Ecto neural progenitor cell (in vitro differentiated cells): ENCODE measurements around the gene TBC1D25.

Experiments
- DNase-seq: peaks from one replicate; pipeline ENCODE4 v3.0.0-alpha.2; 2018; ENCODE audit warnings: low spot score

Gene TBC1D25, protein sequence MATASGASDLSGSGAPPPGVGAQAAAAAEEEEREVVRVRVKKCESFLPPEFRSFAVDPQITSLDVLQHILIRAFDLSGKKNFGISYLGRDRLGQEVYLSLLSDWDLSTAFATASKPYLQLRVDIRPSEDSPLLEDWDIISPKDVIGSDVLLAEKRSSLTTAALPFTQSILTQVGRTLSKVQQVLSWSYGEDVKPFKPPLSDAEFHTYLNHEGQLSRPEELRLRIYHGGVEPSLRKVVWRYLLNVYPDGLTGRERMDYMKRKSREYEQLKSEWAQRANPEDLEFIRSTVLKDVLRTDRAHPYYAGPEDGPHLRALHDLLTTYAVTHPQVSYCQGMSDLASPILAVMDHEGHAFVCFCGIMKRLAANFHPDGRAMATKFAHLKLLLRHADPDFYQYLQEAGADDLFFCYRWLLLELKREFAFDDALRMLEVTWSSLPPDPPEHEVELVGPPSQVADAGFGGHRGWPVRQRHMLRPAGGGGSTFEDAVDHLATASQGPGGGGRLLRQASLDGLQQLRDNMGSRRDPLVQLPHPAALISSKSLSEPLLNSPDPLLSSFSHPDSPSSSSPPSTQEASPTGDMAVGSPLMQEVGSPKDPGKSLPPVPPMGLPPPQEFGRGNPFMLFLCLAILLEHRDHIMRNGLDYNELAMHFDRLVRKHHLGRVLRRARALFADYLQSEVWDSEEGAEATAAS

DNA sequence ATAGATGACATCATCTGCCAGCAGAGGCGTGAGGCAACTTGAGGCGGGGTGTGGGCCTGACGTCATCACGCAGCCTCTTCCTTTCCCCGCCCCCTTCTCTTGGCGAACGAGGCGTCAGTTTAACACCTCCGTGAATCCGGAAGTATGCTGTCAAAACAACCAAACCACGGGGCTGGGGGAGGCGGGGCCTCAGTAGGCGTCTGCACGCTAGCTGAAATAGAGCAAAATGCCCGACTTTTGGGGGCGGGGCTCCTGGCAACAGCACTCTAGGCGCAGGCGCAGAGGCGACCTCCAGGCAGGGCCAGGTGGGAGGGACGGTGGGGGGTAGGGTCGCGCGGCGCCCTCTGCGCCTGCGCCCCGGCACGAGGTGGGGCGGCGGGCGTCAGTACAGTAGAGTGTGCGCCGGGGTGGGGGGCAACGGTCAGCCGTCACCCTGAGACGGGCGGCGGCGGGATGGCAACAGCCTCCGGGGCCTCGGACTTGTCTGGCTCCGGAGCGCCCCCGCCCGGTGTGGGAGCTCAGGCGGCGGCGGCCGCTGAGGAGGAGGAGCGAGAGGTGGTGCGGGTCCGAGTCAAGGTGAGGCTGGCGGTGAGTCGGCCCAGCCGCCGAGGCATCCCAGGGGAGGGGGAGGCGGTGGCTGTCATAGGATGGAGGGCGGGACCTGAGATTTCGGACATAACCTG is at the start of gene TBC1D25:
Gene TBC1D25, plus strand, starts transcription at position 370 of the 683 bp plus-strand sequence. Its CDS starts 84 bp downstream, at position 454.
- peak; percentile 93 for DNase-seq

- DNase-seq = no peak
Measured at GRCh38 chrX:48489892-48490291, 49.6 kb upstream of the TBC1D25 start.

DNA sequence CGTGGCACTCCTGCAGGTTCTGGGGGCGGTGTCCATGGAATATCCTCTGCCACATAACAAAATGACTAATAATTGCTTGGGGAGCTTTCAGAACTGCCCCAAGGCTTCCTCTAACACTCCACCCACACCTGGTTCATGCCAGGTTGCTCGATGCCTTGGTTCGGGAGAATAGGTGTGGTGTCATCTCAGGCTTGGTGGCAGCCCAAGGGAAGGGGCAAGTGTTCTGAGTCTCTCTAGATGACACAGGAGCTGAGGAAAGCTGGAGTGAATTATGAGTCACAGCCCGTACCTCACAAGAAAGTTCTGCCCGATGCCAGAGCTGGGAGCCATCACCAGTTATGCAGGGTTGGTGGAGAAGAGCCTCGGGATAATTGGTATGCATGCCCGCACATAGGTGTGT is 48.9 kb upstream of the TBC1D25 start:
- no peak for DNase-seq

DNA sequence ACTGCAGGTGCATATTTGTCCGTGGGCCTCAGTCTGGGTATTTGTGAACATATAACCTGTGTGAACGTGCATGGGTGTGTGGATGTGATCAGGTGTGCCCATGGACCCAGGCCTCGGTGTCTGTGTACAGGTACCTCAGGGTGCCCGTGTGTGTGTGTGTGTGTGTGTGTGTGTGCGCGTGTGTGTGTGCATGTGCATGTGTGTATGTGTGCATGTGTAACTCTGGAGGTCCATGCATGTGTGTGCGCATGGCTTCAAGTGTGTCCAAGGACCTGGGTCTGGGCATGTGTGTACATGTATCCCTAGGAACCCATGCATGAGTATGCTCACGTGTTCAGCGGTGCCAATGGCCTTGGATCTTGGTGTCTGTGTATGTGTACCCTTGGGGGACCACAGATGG is 47.7 kb upstream of the TBC1D25 start:
- no peak for DNase-seq

- DNase-seq = no peak
Measured at GRCh38 chrX:48492293-48492910, 47.1 kb upstream of the TBC1D25 start.

DNA sequence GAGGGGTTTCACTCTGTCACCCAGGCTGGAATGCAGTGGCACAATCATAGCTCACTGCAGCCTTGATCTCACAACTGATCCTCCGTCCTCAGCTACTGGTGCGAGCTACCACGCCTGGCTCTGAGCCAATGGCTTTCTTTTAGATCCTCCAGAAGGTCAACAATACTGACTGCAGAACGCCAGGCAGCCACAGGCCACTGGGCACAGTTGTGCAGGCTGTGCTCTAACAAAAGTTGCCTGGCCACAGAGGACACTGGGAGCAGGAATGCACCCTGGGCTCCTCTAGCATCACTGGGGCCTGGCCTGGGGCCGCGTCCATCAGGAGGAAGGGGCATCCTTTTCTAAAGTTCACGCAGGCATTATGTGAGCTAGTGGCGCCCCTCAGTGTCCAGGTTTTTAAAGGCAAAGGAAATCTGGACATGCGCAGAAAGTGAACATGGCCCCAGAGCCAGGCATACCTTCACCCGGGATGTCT is 45.6 kb upstream of the TBC1D25 start:
- peak; percentile 68 for DNase-seq

- no peak for DNase-seq
Measured at GRCh38 chrX:48496660-48497059, 42.9 kb upstream of the TBC1D25 start.

GRCh38 chrX:48497871-48498270 is 41.6 kb upstream of the TBC1D25 start:
- DNase-seq = no peak

GRCh38 chrX:48498374-48498809 is 41.1 kb upstream of the TBC1D25 start:
- DNase-seq = no peak

DNA sequence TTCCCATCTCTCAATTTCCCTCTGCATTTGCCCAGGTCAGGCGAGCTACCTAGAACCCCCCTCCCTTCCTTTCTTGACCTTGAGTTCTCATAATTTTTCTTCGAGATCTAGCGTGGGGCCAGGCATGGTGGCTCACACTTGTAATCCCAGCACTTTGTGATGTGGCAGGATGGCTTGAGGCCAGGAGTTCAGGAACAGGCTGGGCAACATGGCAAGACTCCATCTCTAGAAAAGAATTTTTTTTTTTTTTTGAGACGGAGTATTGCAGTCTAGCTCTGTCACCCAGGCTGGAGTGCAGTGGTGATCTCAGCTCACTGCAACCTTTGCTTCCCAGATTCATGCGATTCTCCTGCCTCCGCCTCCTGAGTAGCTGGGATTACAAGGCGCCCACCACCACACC is 35.3 kb upstream of the TBC1D25 start:
- DNase-seq = no peak

GRCh38 chrX:48505481-48505880 is 34.0 kb upstream of the TBC1D25 start:
- DNase-seq = no peak

GRCh38 chrX:48507246-48507645 is 32.3 kb upstream of the TBC1D25 start:
- DNase-seq = no peak

DNA sequence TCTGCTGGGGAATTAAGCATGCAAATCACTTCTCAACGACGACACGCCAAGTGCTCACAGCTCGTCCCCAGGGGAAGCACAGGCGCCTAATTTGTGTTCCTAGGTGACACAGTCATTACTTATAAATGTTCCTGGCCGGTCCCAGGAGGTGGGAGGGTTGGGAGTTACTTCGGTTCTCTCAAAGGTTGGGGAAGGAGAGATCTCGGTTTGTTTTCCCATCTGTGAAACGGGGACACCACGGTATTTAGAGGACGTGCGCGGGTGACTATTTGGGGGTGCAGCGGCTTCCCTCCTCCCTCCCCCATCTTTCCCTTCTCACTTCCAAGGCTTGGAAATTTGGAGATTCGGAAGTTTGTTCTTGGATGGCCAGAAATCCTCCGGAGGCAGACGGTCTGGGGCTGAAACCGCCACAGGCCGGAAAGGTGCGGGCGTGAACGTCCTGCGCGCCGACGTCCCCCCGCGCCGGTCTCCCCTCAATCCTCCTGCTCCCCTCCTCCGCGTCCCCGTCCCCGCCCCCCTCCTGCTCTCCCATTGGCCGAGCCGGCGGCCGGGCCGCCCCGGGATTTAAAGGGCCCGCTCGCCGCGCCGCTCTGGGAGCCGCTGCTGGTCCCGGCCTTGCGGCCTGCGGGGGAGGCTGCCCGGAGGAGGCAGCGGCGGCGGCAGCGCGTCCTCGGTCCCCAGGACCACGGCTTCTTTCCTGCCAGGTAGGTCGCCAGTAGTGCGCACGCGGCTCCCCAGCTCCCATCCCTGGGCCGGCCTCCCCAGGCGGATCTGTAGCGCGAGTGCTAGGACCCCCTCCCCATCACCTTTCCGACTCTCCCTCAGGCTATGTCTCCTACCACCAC is 30.9 kb upstream of the TBC1D25 start, which contains the start of gene PORCN:
Gene PORCN, plus strand, starts transcription at position 593 of the 845 bp plus-strand sequence. CDS start 829 bp downstream, outside the sequence.
- DNase-seq = peak; percentile 81

DNA sequence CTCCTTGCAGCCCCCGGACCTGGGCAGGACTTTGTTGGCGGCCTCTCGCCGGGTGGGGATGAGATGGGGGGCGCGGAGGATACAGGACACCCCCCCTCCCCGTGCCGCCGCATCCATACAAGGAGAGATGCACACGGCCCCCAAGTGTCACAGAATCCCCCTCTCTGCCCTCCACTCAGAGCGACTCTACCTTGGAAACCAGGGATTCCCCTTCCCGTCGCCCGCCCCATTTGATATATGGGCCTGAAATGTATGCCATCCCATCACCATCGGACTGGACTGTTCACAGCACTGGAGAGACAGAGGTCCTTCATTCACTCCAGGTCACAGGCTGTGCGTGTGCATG is 30.3 kb upstream of the TBC1D25 start:
- DNase-seq = no peak

GRCh38 chrX:48509619-48510018 is 29.9 kb upstream of the TBC1D25 start:
- DNase-seq = no peak

GRCh38 chrX:48511560-48511959 is 28.0 kb upstream of the TBC1D25 start:
- no peak for DNase-seq

DNA sequence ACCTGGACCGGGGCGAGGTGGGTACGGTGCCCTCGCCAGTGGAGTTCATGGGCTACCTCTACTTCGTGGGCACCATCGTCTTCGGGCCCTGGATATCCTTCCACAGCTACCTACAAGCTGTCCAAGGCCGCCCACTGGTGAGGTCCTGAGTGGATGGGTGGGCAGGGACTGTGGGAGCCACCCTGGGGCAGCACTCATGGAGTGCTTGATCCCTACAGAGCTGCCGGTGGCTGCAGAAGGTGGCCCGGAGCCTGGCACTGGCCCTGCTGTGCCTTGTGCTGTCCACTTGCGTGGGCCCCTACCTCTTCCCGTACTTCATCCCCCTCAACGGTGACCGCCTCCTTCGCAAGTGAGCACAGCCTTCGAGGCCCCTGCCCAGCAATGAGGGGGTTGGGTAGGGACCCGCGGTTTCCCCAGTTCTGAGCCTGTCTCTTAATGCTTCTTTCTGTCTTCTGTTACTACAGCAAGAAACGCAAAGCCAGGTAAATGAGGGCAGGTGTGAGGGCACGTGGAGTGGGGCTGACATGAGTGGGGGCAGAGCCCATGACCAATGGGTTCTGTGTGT is 27.1 kb upstream of the TBC1D25 start:
- DNase-seq = no peak

GRCh38 chrX:48513670-48514069 is 25.8 kb upstream of the TBC1D25 start:
- no peak for DNase-seq

- no peak for DNase-seq
Measured at GRCh38 chrX:48514126-48514806, 25.2 kb upstream of the TBC1D25 start.

- no peak for DNase-seq
Measured at GRCh38 chrX:48514868-48515460, 24.6 kb upstream of the TBC1D25 start.
